Measurements from ENCODE around the gene THAP3. TPM values are rescaled to one million over a fixed set of nuclear protein-coding genes. Genes with fewer than 3 reads are reported as not detected.
A peak's percentile ranks its signal among the peaks of the same experiment; 100 is the strongest.

Gene THAP3, protein sequence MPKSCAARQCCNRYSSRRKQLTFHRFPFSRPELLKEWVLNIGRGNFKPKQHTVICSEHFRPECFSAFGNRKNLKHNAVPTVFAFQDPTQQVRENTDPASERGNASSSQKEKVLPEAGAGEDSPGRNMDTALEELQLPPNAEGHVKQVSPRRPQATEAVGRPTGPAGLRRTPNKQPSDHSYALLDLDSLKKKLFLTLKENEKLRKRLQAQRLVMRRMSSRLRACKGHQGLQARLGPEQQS
- total RNA-seq = 10 to 100 TPM; 37.6 to 42.1 TPM

DNA sequence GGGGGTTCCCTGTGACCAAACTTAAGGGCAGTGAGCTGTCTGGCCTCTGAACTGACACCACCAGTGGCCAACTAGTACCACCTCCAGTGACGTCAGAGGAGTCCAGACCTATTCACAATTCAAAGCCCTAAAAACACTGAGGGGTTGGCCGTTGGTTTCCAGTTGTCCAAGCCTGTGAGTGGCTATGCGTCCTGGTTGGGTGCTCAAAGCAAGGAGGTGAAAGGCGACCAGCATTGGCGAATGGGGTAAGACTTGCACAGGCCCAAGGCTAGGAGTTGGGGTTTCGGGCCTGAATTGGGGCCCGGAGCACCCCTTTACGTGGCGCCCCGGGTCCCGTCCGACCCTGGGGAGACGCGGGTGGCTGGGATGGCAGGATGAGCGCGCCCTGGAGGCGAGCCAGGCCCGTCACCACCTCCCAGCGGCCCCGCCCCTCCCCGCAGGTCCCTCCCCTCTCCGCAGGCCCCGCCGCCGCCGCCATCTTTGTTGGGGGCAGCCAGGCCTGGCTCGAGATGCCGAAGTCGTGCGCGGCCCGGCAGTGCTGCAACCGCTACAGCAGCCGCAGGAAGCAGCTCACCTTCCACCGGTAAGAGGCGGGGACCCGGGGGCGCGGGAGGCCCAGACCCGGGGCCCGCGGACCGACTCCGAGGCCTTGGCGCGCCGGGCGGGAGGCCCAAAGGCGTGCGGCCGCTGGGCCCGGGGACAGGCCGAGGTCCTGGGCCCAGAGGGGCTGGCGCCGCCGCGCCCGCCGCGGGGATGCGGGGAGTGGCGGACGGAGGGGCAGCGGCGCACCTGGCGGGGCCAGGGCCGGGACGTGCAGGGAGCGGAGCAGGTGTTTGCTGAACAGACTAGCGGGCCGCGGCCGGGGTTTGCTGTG lies at the start of gene THAP3:
TSS of gene THAP3 (plus strand) at position 159 of the 874 bp plus-strand sequence. CDS start at position 510, 351 bp downstream.
- 4% methylated on average over 37 of the region's 73 CpGs for WGBS
- intact Hi-C loops (cut with DNase I) = loop anchor here (5.0 kb wide), 1 partner anchor 38 kb away; no protein-coding TSS in a partner anchor
- no peaks in the 10 kb centered on the region for H3K9me3 ChIP-seq
- H3K4me1 ChIP-seq (replicated peaks) = peaks cover 6% of the 10 kb centered on the region
- peak within 1 kb of the TSS; percentile 89 to 92 for H3K27ac ChIP-seq
- peaks cover 4 to 7% of the 10 kb centered on the region in 2 donors for H3K36me3 ChIP-seq
- TF ChIP-seq POLR2AphosphoS5 (IDR thresholded peaks at IDR 0.05) (peak; percentile 19), POLR2A (IDR thresholded peaks at IDR 0.05) (peak; percentile 42)
- TF ChIP-seq, protein P1, sequence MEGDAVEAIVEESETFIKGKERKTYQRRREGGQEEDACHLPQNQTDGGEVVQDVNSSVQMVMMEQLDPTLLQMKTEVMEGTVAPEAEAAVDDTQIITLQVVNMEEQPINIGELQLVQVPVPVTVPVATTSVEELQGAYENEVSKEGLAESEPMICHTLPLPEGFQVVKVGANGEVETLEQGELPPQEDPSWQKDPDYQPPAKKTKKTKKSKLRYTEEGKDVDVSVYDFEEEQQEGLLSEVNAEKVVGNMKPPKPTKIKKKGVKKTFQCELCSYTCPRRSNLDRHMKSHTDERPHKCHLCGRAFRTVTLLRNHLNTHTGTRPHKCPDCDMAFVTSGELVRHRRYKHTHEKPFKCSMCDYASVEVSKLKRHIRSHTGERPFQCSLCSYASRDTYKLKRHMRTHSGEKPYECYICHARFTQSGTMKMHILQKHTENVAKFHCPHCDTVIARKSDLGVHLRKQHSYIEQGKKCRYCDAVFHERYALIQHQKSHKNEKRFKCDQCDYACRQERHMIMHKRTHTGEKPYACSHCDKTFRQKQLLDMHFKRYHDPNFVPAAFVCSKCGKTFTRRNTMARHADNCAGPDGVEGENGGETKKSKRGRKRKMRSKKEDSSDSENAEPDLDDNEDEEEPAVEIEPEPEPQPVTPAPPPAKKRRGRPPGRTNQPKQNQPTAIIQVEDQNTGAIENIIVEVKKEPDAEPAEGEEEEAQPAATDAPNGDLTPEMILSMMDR (IDR thresholded peaks at IDR 0.05) = no peak
- H3K27me3 ChIP-seq (replicated peaks; ENCODE audit: insufficient read depth) = no peaks in the 10 kb centered on the region
- peak within 1 kb of the TSS; percentile 73 to 87 for H3K4me3 ChIP-seq
- DNase-seq (ENCODE audit: low spot score) = peak; percentile 82

- WGBS = 82% methylated on average over 6 of the region's 6 CpGs
- intact Hi-C loops (cut with DNase I) = no loop called here
- H3K36me3 ChIP-seq = no peaks in the 10 kb centered on the region
- DNase-seq (ENCODE audit: low spot score) = no peak
- TF ChIP-seq POLR2AphosphoS5 (IDR thresholded peaks at IDR 0.05) = no peak
- TF ChIP-seq, protein P1 (IDR thresholded peaks at IDR 0.05) = no peak
- TF ChIP-seq POLR2A (IDR thresholded peaks at IDR 0.05) = no peak
- H3K27me3 ChIP-seq (replicated peaks; ENCODE audit: insufficient read depth) = no peaks in the 10 kb centered on the region
- peaks cover 16% of the 10 kb centered on the region for H3K4me1 ChIP-seq (replicated peaks)
- H3K9me3 ChIP-seq = no peaks in the 10 kb centered on the region
- H3K27ac ChIP-seq = no peak overlapping the region
- H3K4me3 ChIP-seq = no peak overlapping the region
Measured at GRCh38 chr1:6577831-6578525, 46.7 kb upstream of the THAP3 start.

GRCh38 chr1:6578624-6579373 lies 45.9 kb upstream of the THAP3 start:
- 86% methylated on average over 14 of the region's 14 CpGs for WGBS
- Histone ChIP-seq H3K27me3 (replicated peaks; ENCODE audit: insufficient read depth) (no peaks in the 10 kb centered on the region), H3K36me3 (no peaks in the 10 kb centered on the region), H3K4me3 (no peak overlapping the region), H3K9me3 (no peaks in the 10 kb centered on the region), H3K27ac (peak overlapping the region; percentile 90 to 94), H3K4me1 (replicated peaks) (peaks cover 16% of the 10 kb centered on the region)
- intact Hi-C loops (cut with DNase I) = no loop called here
- DNase-seq (ENCODE audit: low spot score) = no peak
- TF ChIP-seq, protein P1 (IDR thresholded peaks at IDR 0.05) = no peak
- no peak for TF ChIP-seq POLR2A (IDR thresholded peaks at IDR 0.05)
- no peak for TF ChIP-seq POLR2AphosphoS5 (IDR thresholded peaks at IDR 0.05)

DNA sequence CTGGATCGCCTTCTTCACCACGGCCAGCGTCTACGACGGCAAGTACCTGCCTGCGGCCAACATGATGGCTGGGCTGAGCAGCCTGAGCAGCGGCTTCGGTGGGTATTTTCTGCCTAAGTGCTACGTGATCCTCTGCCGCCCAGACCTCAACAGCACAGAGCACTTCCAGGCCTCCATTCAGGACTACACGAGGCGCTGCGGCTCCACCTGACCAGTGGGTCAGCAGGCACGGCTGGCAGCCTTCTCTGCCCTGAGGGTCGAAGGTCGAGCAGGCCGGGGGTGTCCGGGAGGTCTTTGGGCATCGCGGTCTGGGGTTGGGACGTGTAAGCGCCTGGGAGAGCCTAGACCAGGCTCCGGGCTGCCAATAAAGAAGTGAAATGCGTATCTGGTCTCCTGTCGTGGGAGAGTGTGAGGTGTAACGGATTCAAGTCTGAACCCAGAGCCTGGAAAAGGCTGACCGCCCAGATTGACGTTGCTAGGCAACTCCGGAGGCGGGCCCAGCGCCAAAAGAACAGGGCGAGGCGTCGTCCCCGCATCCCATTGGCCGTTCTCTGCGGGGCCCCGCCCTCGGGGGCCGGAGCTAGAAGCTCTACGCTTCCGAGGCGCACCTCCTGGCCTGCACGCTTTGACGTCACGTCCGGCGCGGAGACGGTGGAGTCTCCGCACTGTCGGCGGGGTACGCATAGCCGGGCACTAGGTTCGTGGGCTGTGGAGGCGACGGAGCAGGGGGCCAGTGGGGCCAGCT lies 45.1 kb upstream of the THAP3 start, which contains the start of gene ZBTB48:
TSS of gene ZBTB48 (plus strand) at position 621 of the 745 bp plus-strand sequence. CDS start 616 bp downstream, outside the sequence.
- H3K4me1 ChIP-seq (replicated peaks) = peaks cover 16% of the 10 kb centered on the region

More for the DNA sequence above, 45.1 kb upstream of the THAP3 start, which contains the start of gene ZBTB48:
- Histone ChIP-seq H3K4me3 (peak within 1 kb of the TSS; percentile 87 to 90), H3K27me3 (replicated peaks; ENCODE audit: insufficient read depth) (no peaks in the 10 kb centered on the region), H3K36me3 (no peaks in the 10 kb centered on the region), H3K9me3 (no peaks in the 10 kb centered on the region), H3K27ac (peak within 1 kb of the TSS; percentile 90 to 94)
- TF ChIP-seq, protein P1 (IDR thresholded peaks at IDR 0.05) = peak in 1 of 4 experiments; percentile 16
- peak; percentile 99 for TF ChIP-seq POLR2AphosphoS5 (IDR thresholded peaks at IDR 0.05)
- TF ChIP-seq POLR2A (IDR thresholded peaks at IDR 0.05) = peak; percentile 95
- DNase-seq (ENCODE audit: low spot score) = peak; percentile 99
- intact Hi-C loops (cut with DNase I) = loop anchor here (2.0 kb wide), 1 partner anchor 25 kb away; the partner anchor contains the start of genes NOL9 and TAS1R1
- WGBS = 7% methylated on average over 43 of the region's 58 CpGs

Data from prostate gland (tissue), 2 donors.